ENCODE results near the gene ZNF669. TPM values are rescaled to one million over a fixed set of nuclear protein-coding genes. Genes with fewer than 3 reads are reported as not detected.

The ZNF669 gene
- polyA plus RNA-seq, 1 donor (not counting 4 experiments of a cell fraction or from before 2014, with no cell fraction given), result 4.5 TPM

- no peaks in the 10 kb centered on the region for H3K9me3 ChIP-seq (ENCODE audit: control insufficient read depth, low read depth, low read length)
- H2AFZ ChIP-seq (ENCODE audit: control insufficient read depth, low read length), result peak overlapping the region; percentile 87
- no peaks in the 10 kb centered on the region for H4K20me1 ChIP-seq (ENCODE audit: control insufficient read depth, extremely low read depth, insufficient read depth, low read length)
- TF ChIP-seq CTCF (optimal IDR thresholded peaks at IDR 0.05 in 1 of 3, IDR thresholded peaks at IDR 0.05 in 1 of 3, conservative IDR thresholded peaks at IDR 0.05 in 1 of 3; ENCODE audit: extremely low read depth in 1 of 3, insufficient read depth in 2 of 3, low read length in 3 of 3), result no peak
- no peak for TF ChIP-seq EZH2 (IDR thresholded peaks at IDR 0.05; ENCODE audit: low read length)
- H3K9ac ChIP-seq (ENCODE audit: control insufficient read depth, extremely low read depth, insufficient read depth, low read length), result peak overlapping the region; percentile 80
- dilution Hi-C loops (cut with MboI; ENCODE audit: extremely low pct_ligation_motif_present, low sequenced_read_pairs), result no loop called here
- peaks cover 27% of the 10 kb centered on the region for H3K79me2 ChIP-seq (ENCODE audit: control insufficient read depth, insufficient read depth, low read length)
- H3K36me3 ChIP-seq (ENCODE audit: control insufficient read depth in 2 of 2, extremely low read depth in 1 of 2, insufficient read depth in 2 of 2, low read length in 2 of 2), result no peaks in the 10 kb centered on the region
- peak overlapping the region; percentile 99 for H3K4me2 ChIP-seq (ENCODE audit: control insufficient read depth, extremely low read depth, insufficient read depth, low read depth, low read length)
- H3K4me3 ChIP-seq (ENCODE audit: control insufficient read depth in 2 of 3, extremely low read depth in 1 of 3, insufficient read depth in 2 of 3, low read depth in 1 of 3, low read length in 3 of 3), result peak overlapping the region in 2 of 3 experiments; percentile 91 to 96
- DNase-seq (ENCODE audit: low read depth, low spot score), result no peak
- peaks cover 13% of the 10 kb centered on the region for H3K4me1 ChIP-seq (ENCODE audit: control insufficient read depth, extremely low read depth, insufficient read depth, low read length)
- H3K9me1 ChIP-seq (ENCODE audit: control insufficient read depth, extremely low read depth, insufficient read depth, low read length), result no peaks in the 10 kb centered on the region
- FAIRE-seq, result no peak
- peak overlapping the region; percentile 82 for H3K27ac ChIP-seq (ENCODE audit: control insufficient read depth, insufficient read depth, low read length)
- H3K27me3 ChIP-seq (ENCODE audit: control insufficient read depth, extremely low read depth, insufficient read depth, low read length), result no peaks in the 10 kb centered on the region
These were observed 24.8 kb downstream of the ZNF669 start for GRCh38 chr1:247079141-247079874.

- DNase-seq (ENCODE audit: low read depth, low spot score), result peak; percentile 65
- Histone ChIP-seq H3K9me3 (ENCODE audit: control insufficient read depth, low read depth, low read length) (no peaks in the 10 kb centered on the region), H3K36me3 (ENCODE audit: control insufficient read depth in 2 of 2, extremely low read depth in 1 of 2, insufficient read depth in 2 of 2, low read length in 2 of 2) (no peaks in the 10 kb centered on the region), H3K4me1 (ENCODE audit: control insufficient read depth, extremely low read depth, insufficient read depth, low read length) (peaks cover 13% of the 10 kb centered on the region), H3K79me2 (ENCODE audit: control insufficient read depth, insufficient read depth, low read length) (peaks cover 30% of the 10 kb centered on the region), H3K4me3 (ENCODE audit: control insufficient read depth in 2 of 3, extremely low read depth in 1 of 3, insufficient read depth in 2 of 3, low read depth in 1 of 3, low read length in 3 of 3) (peak within 1 kb of the TSS; percentile 80 to 96 (median 91)), H3K27ac (ENCODE audit: control insufficient read depth, insufficient read depth, low read length) (peak within 1 kb of the TSS; percentile 82), H3K4me2 (ENCODE audit: control insufficient read depth, extremely low read depth, insufficient read depth, low read depth, low read length) (peak within 1 kb of the TSS; percentile 99), H2AFZ (ENCODE audit: control insufficient read depth, low read length) (peak within 1 kb of the TSS; percentile 97), H3K27me3 (ENCODE audit: control insufficient read depth, extremely low read depth, insufficient read depth, low read length) (no peaks in the 10 kb centered on the region), H3K9ac (ENCODE audit: control insufficient read depth, extremely low read depth, insufficient read depth, low read length) (peak within 1 kb of the TSS; percentile 80), H3K9me1 (ENCODE audit: control insufficient read depth, extremely low read depth, insufficient read depth, low read length) (no peaks in the 10 kb centered on the region), H4K20me1 (ENCODE audit: control insufficient read depth, extremely low read depth, insufficient read depth, low read length) (no peaks in the 10 kb centered on the region)
- dilution Hi-C loops (cut with MboI; ENCODE audit: extremely low pct_ligation_motif_present, low sequenced_read_pairs), result no loop called here
- TF ChIP-seq CTCF (optimal IDR thresholded peaks at IDR 0.05 in 1 of 3, IDR thresholded peaks at IDR 0.05 in 1 of 3, conservative IDR thresholded peaks at IDR 0.05 in 1 of 3; ENCODE audit: extremely low read depth in 1 of 3, insufficient read depth in 2 of 3, low read length in 3 of 3) (no peak), EZH2 (IDR thresholded peaks at IDR 0.05; ENCODE audit: low read length) (no peak)
- peak; percentile 76 for FAIRE-seq
These were observed 25.7 kb downstream of the ZNF669 start, which contains the start of gene ZNF670 for GRCh38 chr1:247078258-247079140. TSS of gene ZNF670 (minus strand) at chr1:247078811. CDS start at chr1:247078596, 215 bp downstream.
